ENCODE measurements around the gene CACNA2D1. TPM values are rescaled to one million over a fixed set of nuclear protein-coding genes. Genes with fewer than 3 reads are reported as not detected.

Gene CACNA2D1
- total and polyA plus RNA-seq, 7 donors, result 0.23 to 115 (median 59.7) TPM

GRCh38 chr7:82411732-82412131 lies 31.8 kb downstream of the CACNA2D1 start:
- H3K27ac ChIP-seq, result peak overlapping the region in 3 of 4 donors; percentile 67 to 80 (median 77)
- DNase-seq, result no peak
- intact Hi-C loops (cut with DNase I), result no loop called here
- H3K4me1 ChIP-seq, result peaks cover 0 to 36% (median 24%) of the 10 kb centered on the region in 4 donors
- 66 to 82% methylated on average over 2 of the region's 2 CpGs for WGBS, 2 donors
- TF ChIP-seq CTCF (IDR thresholded peaks at IDR 0.05) (no peak), EP300 (IDR thresholded peaks at IDR 0.05) (no peak), POLR2A (IDR thresholded peaks at IDR 0.05) (no peak), POLR2AphosphoS5 (IDR thresholded peaks at IDR 0.05) (no peak)
- no peaks in the 10 kb centered on the region for H3K36me3 ChIP-seq
- no peaks in the 10 kb centered on the region for H3K27me3 ChIP-seq
- no peak overlapping the region for H3K4me3 ChIP-seq
- H3K9me3 ChIP-seq, result no peaks in the 10 kb centered on the region

- TF ChIP-seq EP300 (IDR thresholded peaks at IDR 0.05), result peak in 1 of 4 donors; percentile 64
- no peak for TF ChIP-seq POLR2A (IDR thresholded peaks at IDR 0.05)
- no peak for TF ChIP-seq CTCF (IDR thresholded peaks at IDR 0.05)
- WGBS, 2 donors, result 89 to 92% methylated on average over 10 of the region's 10 CpGs
- H3K4me3 ChIP-seq, result peak overlapping the region in 3 of 4 donors; percentile 22 to 39 (median 25)
- H3K9me3 ChIP-seq, result no peaks in the 10 kb centered on the region
- H3K36me3 ChIP-seq, result no peaks in the 10 kb centered on the region
- DNase-seq, result no peak
- H3K27ac ChIP-seq, result peak overlapping the region; percentile 67 to 80 (median 72)
- H3K4me1 ChIP-seq, result peaks cover 0 to 34% (median 21%) of the 10 kb centered on the region in 4 donors
- intact Hi-C loops (cut with DNase I), result no loop called here
- H3K27me3 ChIP-seq, result no peaks in the 10 kb centered on the region
Observed at GRCh38 chr7:82410461-82410860, 33.1 kb downstream of the CACNA2D1 start.

- Histone ChIP-seq H3K9me3 (no peaks in the 10 kb centered on the region), H3K4me1 (peaks cover 0 to 20% (median 2%) of the 10 kb centered on the region in 4 donors), H3K4me3 (no peak overlapping the region), H3K27me3 (no peaks in the 10 kb centered on the region), H3K27ac (no peak overlapping the region), H3K36me3 (no peaks in the 10 kb centered on the region)
- no peak for DNase-seq
- WGBS, 2 donors, result 88 to 97% methylated on average over 1 of the region's 1 CpG
- intact Hi-C loops (cut with DNase I), result no loop called here
- TF ChIP-seq POLR2A (IDR thresholded peaks at IDR 0.05) (no peak), CTCF (IDR thresholded peaks at IDR 0.05) (no peak), POLR2AphosphoS5 (IDR thresholded peaks at IDR 0.05) (no peak), EP300 (IDR thresholded peaks at IDR 0.05) (no peak)
Observed at GRCh38 chr7:82406937-82407336, 36.6 kb downstream of the CACNA2D1 start.

- H3K36me3 ChIP-seq, result no peaks in the 10 kb centered on the region
- intact Hi-C loops (cut with DNase I), result no loop called here
- TF ChIP-seq CTCF (IDR thresholded peaks at IDR 0.05), result no peak
- TF ChIP-seq POLR2AphosphoS5 (IDR thresholded peaks at IDR 0.05), result no peak
- no peak for TF ChIP-seq EP300 (IDR thresholded peaks at IDR 0.05)
- no peak for TF ChIP-seq POLR2A (IDR thresholded peaks at IDR 0.05)
- H3K27me3 ChIP-seq, result no peaks in the 10 kb centered on the region
- H3K4me3 ChIP-seq, result no peak overlapping the region
- peaks cover 0 to 12% (median 2%) of the 10 kb centered on the region in 4 donors for H3K4me1 ChIP-seq
- DNase-seq, result no peak
- no peaks in the 10 kb centered on the region for H3K9me3 ChIP-seq
- no peak overlapping the region for H3K27ac ChIP-seq
- WGBS, 2 donors, result 75 to 88% methylated on average over 1 of the region's 1 CpG
Observed at GRCh38 chr7:82405301-82405700, 38.3 kb downstream of the CACNA2D1 start.

GRCh38 chr7:82404652-82405051 lies 38.9 kb downstream of the CACNA2D1 start:
- DNase-seq, result no peak
- H3K9me3 ChIP-seq, result no peaks in the 10 kb centered on the region
- H3K27me3 ChIP-seq, result no peaks in the 10 kb centered on the region
- no peak for TF ChIP-seq EP300 (IDR thresholded peaks at IDR 0.05)
- TF ChIP-seq POLR2A (IDR thresholded peaks at IDR 0.05), result no peak
- no peak for TF ChIP-seq POLR2AphosphoS5 (IDR thresholded peaks at IDR 0.05)
- no peak for TF ChIP-seq CTCF (IDR thresholded peaks at IDR 0.05)
- H3K4me1 ChIP-seq, result peaks cover 0 to 6% (median 0%) of the 10 kb centered on the region in 4 donors
- intact Hi-C loops (cut with DNase I), result no loop called here
- H3K27ac ChIP-seq, result no peak overlapping the region
- no peak overlapping the region for H3K4me3 ChIP-seq
- no peaks in the 10 kb centered on the region for H3K36me3 ChIP-seq
- 71 to 78% methylated on average over 2 of the region's 2 CpGs for WGBS, 2 donors
